Hepatocyte (in vitro differentiated cells): ENCODE data around the gene ANO9. TPM values are rescaled to one million over a fixed set of nuclear protein-coding genes. Genes with fewer than 3 reads are reported as not detected.

Experiments used
- DNase-seq: peaks from one replicate; pipeline ENCODE4 v3.0.0-alpha.2; 2016; ENCODE audit warnings: low spot score
- H2AFZ ChIP-seq: fragments of 200-600 bp; sonication (generic); 2 replicates; pipeline ENCODE4 v1.6.0; 2016; ENCODE audit warnings: antibody characterized with exemption, mild to moderate bottlenecking
- H3K27ac ChIP-seq: fragments of 200-600 bp; sonication (generic); 2 replicates; pipeline ENCODE4 v1.5.1; 2016; ENCODE audit warnings: mild to moderate bottlenecking
- H3K27me3 ChIP-seq: fragments of 200-600 bp; sonication (generic); 2 replicates; pipeline ENCODE4 v1.6.1; 2016
- H3K36me3 ChIP-seq: fragments of 200-600 bp; sonication (generic); replicated peaks from 2 replicates; pipeline ENCODE4 v1.5.1; 2016; ENCODE audit warnings: low read depth; ENCODE audit not compliant: insufficient read depth
- H3K4me1 ChIP-seq: fragments of 200-600 bp; sonication (generic); 2 replicates; pipeline ENCODE4 v1.5.1; 2016; ENCODE audit warnings: mild to moderate bottlenecking, moderate library complexity; ENCODE audit not compliant: insufficient read depth
- H3K4me2 ChIP-seq: fragments of 200-600 bp; sonication (generic); 2 replicates; pipeline ENCODE4 v1.6.0; 2016
- H3K4me3 ChIP-seq: fragments of 200-600 bp; sonication (generic); 2 replicates; pipeline ENCODE4 v1.5.1; 2016; ENCODE audit warnings: mild to moderate bottlenecking
- H3K79me2 ChIP-seq: fragments of 200-600 bp; sonication (generic); 2 replicates; pipeline ENCODE4 v1.6.0; 2017; ENCODE audit warnings: mild to moderate bottlenecking
- H3K9me2 ChIP-seq: fragments of 200-600 bp; sonication (generic); replicated peaks from 2 replicates; pipeline ENCODE4 v1.6.0; 2017; ENCODE audit warnings: mild to moderate bottlenecking; ENCODE audit not compliant: insufficient read depth
- H3K9me3 ChIP-seq: fragments of 200-600 bp; sonication (generic); 2 replicates; pipeline ENCODE4 v1.5.1; 2016; ENCODE audit warnings: low read depth, mild to moderate bottlenecking
- H4K20me1 ChIP-seq: fragments of 200-600 bp; sonication (generic); 2 replicates; pipeline ENCODE4 v1.6.0; 2016; ENCODE audit warnings: mild to moderate bottlenecking; ENCODE audit not compliant: insufficient read depth, poor library complexity, severe bottlenecking
- EZH2 ChIP-seq: fragments of 200-600 bp; sonication (generic); IDR thresholded peaks from 2 replicates; pipeline ENCODE4 v1.6.1; 2016; ENCODE audit warnings: antibody characterized with exemption, mild to moderate bottlenecking, borderline replicate concordance
- EZH2phosphoT487 ChIP-seq: fragments of 200-600 bp; sonication (generic); IDR thresholded peaks from one replicate; pipeline ENCODE4 v1.6.1; 2018; ENCODE audit warnings: antibody characterized with exemption, mild to moderate bottlenecking, low read depth, moderate library complexity; ENCODE audit not compliant: unreplicated experiment, severe bottlenecking
- WGBS: methylation state at CpG from one replicate; pipeline ENCODE4 v1.1.6; 2016; ENCODE audit warnings: low lambda C conversion rate; ENCODE audit errors: missing lambda C conversion rate; 5-methylcytosine and 5-hydroxymethylcytosine counted together
- polyA plus RNA-seq: library from polyadenylated mRNA; unstranded; fragments of >200 nt; fragmentation: Nextera tagmentation; extraction: Ambion mirVana; gene quantifications from 2 replicates; pipeline ENCODE4 v1.2.1, GENCODE V29; 2016
- total RNA-seq: library from RNA; depleted of rRNA; stranded (reverse); fragments of >200 nt; gene quantifications from 2 replicates; pipeline ENCODE4 v1.2.3, GENCODE V29; 2014
- TF ChIP-seq, protein P1 (sequence below): fragments of 200-600 bp; sonication (generic); IDR thresholded peaks from 2 replicates; pipeline ENCODE4 v1.5.1; 2016; ENCODE audit warnings: antibody characterized with exemption, mild to moderate bottlenecking; ENCODE audit not compliant: poor library complexity

The ANO9 gene
- total and polyA plus RNA-seq, 2 experiments from 2014 or later: 21.2 to 35.7 TPM

DNA sequence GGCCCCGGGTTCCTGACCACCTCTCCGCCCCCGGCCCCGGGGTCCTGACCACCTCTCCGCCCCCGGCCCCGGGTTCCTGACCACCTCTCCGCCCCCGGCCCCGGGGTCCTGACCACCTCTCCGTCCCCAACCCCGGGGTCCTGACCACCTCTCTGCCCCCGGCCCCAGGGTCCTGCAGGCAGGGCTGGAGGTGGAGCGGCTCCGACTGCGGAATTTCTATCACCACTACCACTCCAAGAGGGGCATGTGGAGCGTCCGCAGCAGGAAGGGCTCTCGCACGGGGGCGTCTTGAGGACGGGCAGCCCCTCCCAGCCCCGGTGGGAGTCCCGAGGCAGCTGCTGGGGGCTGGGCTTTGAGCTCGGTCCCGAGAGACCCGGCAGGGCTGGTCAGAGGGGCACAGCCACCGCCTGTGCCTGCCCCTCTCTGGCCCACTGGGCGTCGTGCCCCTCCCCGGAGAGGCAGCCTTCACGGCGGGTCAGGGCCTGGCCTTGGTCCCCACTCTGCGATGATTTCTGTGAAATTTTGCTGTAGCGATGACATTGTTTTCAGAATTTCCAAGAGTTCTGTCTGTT lies 60.2 kb downstream of the ANO9 start:
- Histone ChIP-seq H3K4me2 (no peak overlapping the region), H3K9me2 (no peaks in the 10 kb centered on the region), H3K36me3 (no peaks in the 10 kb centered on the region), H3K4me1 (no peaks in the 10 kb centered on the region), H2AFZ (no peak overlapping the region), H3K79me2 (no peaks in the 10 kb centered on the region), H3K4me3 (no peak overlapping the region), H3K27me3 (no peaks in the 10 kb centered on the region), H3K9me3 (no peaks in the 10 kb centered on the region), H3K27ac (no peak overlapping the region), H4K20me1 (no peaks in the 10 kb centered on the region)
- TF ChIP-seq EZH2phosphoT487 (no peak), EZH2 (no peak)
- TF ChIP-seq, protein P1, sequence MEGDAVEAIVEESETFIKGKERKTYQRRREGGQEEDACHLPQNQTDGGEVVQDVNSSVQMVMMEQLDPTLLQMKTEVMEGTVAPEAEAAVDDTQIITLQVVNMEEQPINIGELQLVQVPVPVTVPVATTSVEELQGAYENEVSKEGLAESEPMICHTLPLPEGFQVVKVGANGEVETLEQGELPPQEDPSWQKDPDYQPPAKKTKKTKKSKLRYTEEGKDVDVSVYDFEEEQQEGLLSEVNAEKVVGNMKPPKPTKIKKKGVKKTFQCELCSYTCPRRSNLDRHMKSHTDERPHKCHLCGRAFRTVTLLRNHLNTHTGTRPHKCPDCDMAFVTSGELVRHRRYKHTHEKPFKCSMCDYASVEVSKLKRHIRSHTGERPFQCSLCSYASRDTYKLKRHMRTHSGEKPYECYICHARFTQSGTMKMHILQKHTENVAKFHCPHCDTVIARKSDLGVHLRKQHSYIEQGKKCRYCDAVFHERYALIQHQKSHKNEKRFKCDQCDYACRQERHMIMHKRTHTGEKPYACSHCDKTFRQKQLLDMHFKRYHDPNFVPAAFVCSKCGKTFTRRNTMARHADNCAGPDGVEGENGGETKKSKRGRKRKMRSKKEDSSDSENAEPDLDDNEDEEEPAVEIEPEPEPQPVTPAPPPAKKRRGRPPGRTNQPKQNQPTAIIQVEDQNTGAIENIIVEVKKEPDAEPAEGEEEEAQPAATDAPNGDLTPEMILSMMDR: no peak
- DNase-seq: no peak
- 98% methylated on average over 16 of the region's 35 CpGs for WGBS

DNA sequence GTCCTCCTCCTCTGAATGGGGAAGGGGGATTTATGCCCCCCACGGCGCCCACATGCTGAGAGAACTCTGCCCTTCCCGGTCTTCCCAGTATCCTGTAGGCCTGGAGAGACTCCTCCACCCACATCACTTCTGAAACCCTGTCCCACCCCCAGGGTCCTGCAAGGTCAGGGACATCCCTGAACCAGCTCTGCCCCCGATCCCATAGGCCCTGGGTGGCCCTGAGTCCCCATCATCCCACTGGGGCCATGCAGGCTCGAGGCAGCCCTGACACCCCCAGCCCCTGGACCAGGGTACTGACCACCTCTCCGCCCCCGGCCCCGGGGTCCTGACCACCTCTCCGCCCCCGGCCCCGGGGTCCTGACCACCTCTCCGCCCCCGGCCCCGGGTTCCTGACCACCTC lies 60.8 kb downstream of the ANO9 start:
- H3K4me1 ChIP-seq: no peaks in the 10 kb centered on the region
- TF ChIP-seq EZH2 (no peak), EZH2phosphoT487 (no peak)
- TF ChIP-seq, protein P1: no peak
- H2AFZ ChIP-seq: no peak overlapping the region
- H3K79me2 ChIP-seq: no peaks in the 10 kb centered on the region
- no peak overlapping the region for H3K4me2 ChIP-seq
- WGBS: 93% methylated on average over 4 of the region's 14 CpGs
- DNase-seq: no peak
- no peaks in the 10 kb centered on the region for H4K20me1 ChIP-seq
- H3K27me3 ChIP-seq: no peaks in the 10 kb centered on the region
- H3K9me3 ChIP-seq: no peaks in the 10 kb centered on the region
- H3K4me3 ChIP-seq: no peak overlapping the region
- no peaks in the 10 kb centered on the region for H3K36me3 ChIP-seq
- H3K9me2 ChIP-seq: no peaks in the 10 kb centered on the region
- H3K27ac ChIP-seq: no peak overlapping the region

DNA sequence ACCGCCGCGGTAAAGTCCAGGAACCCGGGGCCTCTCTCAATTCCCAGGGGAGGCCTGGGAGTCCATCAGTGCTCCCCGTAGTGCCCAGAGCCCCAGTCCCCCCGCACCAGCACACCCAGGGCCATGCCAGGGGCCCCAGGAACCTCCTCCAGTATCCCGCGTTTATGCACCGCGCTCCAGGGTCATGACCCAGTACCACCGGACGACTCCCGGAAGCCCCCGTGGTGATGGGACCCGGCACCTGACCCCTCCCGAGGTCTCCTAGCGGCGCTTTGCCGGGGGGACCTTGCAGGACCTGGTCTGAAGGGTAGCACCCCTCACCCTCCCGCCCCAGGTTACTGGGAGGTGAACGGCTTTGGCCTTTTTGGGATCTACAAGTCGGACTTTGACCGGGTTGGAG lies 61.3 kb downstream of the ANO9 start:
- DNase-seq: no peak
- Histone ChIP-seq H3K4me2 (no peak overlapping the region), H3K9me2 (no peaks in the 10 kb centered on the region), H3K4me3 (no peak overlapping the region), H2AFZ (no peak overlapping the region), H4K20me1 (no peaks in the 10 kb centered on the region), H3K79me2 (no peaks in the 10 kb centered on the region), H3K27ac (no peak overlapping the region), H3K36me3 (no peaks in the 10 kb centered on the region), H3K27me3 (no peaks in the 10 kb centered on the region), H3K9me3 (no peaks in the 10 kb centered on the region), H3K4me1 (no peaks in the 10 kb centered on the region)
- TF ChIP-seq, protein P1: no peak
- TF ChIP-seq EZH2 (no peak), EZH2phosphoT487 (no peak)
- 97% methylated on average over 23 of the region's 23 CpGs for WGBS
